Frontal cortex (tissue), 4 donors: ENCODE measurements around the gene ZKSCAN7. TPM values are rescaled to one million over a fixed set of nuclear protein-coding genes. Genes with fewer than 3 reads are reported as not detected.
"Not testable (repeated sequence)": the region's sequence is repeated elsewhere in the genome, so short reads cannot be mapped to it uniquely, and the experiment has no call there.

Experiments used
- DNase-seq, 2 donors: peaks; one replicate each; pipeline ENCODE4 v3.0.0; 2012; ENCODE audit warnings: low spot score in 2 of 2
- FAIRE-seq: peaks from 2 replicates; lab custom pipeline; 2012; peaks lifted over from hg19 to GRCh38; lab: Jason Lieb, UNC
- total RNA-seq: library from RNA; depleted of rRNA; stranded (reverse); fragments of >200 nt; gene quantifications from one replicate; pipeline ENCODE4 v1.2.3, GENCODE V29; 2014
- donor health status: control.
- donor health status: control.
- donor health status: control.

ZKSCAN7 gene
- total RNA-seq, 1 donor from 2014 or later, result 30.2 TPM

DNA sequence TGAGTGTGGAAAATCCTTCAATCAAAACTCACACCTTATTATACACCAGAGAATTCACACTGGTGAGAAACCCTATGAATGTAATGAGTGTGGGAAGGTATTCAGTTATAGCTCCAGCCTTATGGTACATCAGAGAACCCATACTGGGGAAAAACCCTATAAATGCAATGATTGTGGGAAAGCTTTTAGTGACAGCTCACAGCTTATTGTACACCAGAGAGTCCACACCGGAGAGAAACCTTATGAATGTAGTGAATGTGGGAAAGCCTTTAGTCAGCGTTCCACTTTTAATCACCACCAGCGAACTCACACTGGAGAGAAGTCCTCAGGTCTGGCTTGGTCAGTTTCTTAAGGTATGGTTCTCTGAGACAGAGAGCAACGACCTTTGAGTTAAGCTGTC lies 16.0 kb downstream of the ZKSCAN7 start:
- no peak for DNase-seq
- no peak for FAIRE-seq

DNA sequence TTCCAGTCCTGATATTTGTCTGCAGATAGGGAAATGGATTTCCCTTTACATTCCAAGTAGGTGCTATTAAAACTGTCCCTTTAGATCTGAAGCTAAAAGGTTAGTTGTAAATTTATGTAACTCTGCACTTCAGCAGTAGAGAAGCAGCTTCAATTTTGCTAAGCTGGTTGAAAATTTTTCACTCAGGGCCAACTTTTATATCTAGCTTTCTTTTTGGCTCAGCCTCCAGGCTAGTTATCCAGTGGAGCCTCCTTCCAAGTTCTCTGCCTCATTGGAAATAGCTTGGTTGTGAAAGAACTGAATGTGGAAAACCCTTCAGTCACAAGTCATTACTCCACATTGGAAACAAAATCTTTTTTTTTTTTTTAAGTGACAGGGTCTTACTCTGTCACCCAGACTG lies 21.6 kb downstream of the ZKSCAN7 start:
- DNase-seq (no peak), FAIRE-seq (no peak)

DNA sequence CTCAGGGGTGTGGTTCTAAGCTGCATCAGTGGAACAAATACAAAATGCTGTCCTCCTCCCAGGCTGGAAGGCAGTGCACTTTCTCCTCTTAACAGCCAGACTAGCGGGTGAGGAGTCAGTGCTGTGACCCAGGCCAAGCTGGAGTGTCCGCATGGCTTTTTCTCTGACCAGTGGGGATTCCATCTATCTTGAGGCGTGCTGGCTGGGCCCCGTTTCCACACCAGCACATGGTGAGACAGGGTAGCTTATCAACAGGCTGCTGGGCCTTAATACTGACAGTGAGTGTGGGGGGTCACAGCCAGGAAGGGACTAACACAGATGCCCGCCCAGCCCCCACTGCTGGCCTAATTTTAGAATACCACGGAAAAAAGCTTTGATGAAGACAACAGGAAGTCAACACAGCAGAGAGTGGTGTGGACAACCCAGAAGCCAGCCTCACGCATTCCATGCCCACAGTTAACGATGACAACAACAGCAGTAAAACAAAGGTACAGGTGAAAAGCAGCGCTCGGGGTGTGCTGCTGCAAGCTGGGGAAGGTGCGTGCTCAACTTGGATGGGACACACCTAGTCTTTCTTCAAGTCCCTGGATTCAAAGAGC lies 22.5 kb downstream of the ZKSCAN7 start:
- not testable (repeated sequence) for DNase-seq, FAIRE-seq

DNA sequence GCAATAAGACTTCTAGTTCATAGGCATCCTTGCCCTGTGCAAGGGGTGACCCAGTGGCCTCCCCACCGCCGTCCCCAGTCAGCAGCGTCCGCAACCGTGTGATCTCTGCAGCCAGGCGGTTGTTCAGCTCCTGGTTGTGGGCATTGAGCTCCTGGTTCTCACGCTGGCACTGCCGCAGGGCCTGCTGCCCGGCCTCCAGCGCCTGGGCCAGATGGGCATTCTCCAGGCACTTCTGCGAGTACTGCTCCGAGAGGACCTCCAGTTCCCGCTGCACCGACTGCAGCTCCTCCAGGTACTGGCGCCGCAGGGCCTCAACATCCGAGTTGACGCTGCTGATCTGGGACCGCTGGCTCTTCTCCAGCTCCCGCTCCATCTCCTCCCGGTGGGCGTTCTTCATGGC lies 23.3 kb downstream of the ZKSCAN7 start:
- DNase-seq, FAIRE-seq: not testable (repeated sequence)

DNA sequence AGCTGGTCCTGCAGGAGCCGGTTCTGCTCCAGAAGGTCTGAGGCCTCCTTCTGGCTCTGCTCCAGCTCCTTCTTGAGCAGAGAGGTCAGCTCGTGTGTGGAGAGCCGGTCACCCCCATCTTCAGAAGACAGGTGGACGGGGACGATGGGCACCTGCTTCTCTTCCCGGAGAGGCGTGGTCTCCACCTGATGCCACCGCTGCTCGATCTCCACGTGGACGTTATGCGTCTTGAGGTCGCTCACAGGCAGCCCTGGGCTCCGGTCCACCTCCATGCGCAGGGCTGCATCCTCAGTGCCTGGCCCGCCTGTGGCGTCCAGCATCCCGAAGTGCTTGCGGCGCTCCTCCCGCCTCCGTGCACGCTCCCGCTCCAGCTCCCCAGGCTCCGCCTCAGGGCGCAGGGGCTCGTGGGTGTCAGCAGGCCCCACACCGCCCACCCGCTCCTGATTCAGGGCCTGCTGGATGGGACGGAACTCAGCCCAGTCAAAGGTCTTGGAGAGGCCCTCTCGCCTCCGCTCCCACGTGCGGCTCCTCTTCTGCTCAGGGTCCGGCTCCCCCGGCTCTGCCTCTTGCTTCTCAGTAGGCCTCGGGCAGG lies 24.0 kb downstream of the ZKSCAN7 start:
- not testable (repeated sequence) for FAIRE-seq

DNA sequence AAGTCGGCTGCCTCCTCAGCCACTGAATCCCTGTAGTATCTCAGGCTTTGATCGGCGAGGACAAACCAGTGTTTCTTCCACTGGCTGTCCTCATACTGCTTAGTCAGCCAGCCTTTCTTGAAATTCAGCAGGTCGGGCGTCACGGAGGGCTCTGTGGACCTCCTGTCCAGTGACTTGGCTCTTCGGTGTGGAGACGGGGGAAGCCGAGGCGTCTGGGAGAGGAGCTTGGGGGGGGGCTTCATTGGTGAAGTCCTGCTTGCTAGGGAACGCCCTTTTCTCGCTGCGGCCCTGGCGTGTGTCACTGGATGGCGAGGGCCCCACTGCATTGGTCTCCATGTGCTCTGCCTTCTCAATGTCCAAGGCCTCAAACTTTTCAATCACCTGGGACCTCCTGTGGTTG lies 24.8 kb downstream of the ZKSCAN7 start:
- not testable (repeated sequence) for DNase-seq, FAIRE-seq

More for the DNA sequence above, 24.0 kb downstream of the ZKSCAN7 start:
- not testable (repeated sequence) for DNase-seq

DNA sequence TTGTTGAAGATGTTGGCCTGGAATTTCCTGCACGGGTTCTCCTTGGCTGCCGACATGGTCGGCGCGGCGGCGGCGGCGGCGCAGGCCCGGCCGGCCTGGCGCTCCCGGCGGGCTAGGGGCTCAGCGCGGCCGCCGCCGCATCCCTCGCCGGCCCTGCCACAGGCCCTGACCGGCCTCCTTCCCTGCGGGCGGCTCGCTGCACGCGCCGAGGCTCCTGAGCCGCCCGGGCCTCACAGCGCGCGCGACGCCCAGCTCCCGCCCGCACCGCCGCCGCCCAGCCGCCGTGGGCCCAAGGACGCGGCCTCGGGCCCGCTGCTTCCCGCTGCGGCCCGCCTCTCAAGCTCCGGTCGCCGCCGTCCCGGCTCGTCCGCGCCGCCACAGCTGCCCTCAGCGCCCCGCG lies 26.0 kb downstream of the ZKSCAN7 start:
- not testable (repeated sequence) for DNase-seq

DNA sequence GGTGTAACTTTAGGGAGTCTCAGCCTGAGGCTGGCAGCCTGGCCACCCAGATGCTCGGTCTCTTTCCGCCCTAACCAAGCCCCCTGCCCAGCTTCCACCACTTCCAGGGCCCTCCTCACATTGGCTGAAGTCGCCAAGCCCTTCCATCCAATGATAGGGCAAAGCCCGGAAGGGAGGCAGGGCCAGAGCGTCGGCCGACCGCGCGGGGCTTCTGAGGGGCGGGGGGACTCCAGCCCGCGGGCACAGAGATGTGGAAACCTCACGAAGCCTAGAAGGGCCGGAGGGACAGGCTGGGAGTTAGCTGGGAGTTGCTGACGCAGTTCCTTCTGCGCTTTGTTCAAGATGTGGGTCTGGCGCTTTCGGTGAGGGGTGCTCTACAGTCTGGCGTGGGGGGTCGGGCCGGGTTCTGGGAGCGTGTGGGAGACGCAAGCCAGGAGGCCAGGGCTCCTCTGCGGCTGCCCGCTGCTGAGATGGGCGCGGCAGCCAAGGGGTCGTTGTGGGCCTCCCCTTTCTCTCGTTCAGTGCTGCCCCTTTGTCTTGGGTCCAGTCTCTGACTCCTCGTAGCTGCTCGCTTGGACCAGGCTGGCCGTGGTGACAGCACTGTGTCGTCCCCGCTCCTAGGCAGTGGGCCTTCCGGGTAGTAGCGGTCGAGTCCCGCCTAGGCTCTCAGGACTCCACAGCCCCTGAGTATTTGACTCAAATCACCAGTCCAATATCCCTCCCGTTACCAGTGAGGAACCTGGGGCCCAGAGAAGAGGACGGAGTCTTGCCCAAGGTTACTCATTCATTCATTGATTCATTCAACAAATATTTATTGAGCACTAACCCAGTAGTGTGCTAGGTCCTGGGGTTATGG lies 29.9 kb downstream of the ZKSCAN7 start, which contains the start of gene ZNF660:
Gene ZNF660, plus strand, starts transcription at position 319 of the 856 bp plus-strand sequence. CDS start 9,230 bp downstream, outside the sequence.
- DNase-seq (peak; percentile 67 to 84), FAIRE-seq (no peak)

More for the DNA sequence above, 26.0 kb downstream of the ZKSCAN7 start:
- not testable (repeated sequence) for FAIRE-seq

DNA sequence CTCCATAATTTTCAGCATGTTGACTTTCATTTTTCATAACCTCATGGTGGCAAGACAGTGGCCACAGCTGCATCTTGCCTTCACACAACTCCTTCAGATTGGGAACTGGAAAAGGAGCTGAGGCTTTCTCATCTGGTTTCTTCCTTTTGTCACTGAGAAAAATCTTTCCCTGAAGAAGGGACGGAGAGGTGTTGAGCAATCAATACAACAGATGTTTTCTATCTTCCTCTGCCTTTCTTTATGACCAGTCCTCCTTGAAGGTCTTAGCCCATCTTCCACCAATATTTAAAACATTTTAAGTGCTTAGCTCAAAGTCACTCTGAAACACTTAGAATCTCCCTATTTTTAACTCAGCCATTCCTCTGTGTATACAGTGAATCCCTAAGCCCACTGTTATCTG lies 41.6 kb downstream of the ZKSCAN7 start:
- DNase-seq (no peak), FAIRE-seq (no peak)

DNA sequence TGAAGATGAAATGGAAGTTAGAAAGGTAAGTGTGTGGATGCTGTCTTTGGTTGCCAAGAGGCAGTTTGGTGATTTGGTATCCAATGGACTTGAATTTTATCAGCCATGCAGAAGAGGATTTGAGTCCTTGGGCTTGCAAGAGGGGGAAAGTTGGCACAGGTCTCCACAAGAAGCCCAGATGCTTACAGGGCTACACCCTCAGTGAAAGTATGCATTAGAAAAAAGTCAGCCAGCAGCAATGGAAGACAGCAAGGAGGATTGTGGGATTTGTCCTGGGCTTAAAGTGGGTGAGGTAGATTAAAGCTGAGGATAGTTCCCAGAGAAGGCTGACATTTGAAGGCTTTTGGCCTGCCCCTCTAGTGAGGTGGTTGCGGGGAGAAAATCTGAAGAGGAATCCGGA lies 46.8 kb downstream of the ZKSCAN7 start:
- no peak for DNase-seq
- no peak for FAIRE-seq

DNA sequence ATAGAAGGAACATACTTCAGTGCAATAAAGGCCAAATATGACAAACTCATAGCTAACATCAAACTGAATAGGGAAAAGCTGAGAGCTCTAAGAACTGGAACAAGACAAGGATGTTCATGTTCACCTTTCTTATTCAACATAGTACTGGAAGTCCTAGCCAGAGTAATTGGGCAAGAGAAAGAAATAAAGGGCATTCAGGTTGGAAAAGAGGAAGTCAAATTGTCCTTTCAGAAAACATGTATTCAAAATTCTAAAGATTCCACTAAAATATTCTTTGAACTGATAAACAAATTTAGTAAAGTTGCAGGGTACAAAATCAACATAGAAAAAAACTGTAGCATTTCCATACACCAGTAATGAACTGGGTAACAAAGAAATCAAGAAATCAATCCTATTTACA lies 57.7 kb downstream of the ZKSCAN7 start:
- FAIRE-seq, result no peak
- DNase-seq, result no peak

Other genes starting within 250 kb of the ZKSCAN7 start
- gene TCAIM, start 216.4 kb upstream of the ZKSCAN7 start, total RNA-seq, result 52.2 TPM
- 29.3 TPM for gene ZNF445, start 77.5 kb upstream of the ZKSCAN7 start, total RNA-seq
- 11.8 TPM for gene ZNF660, start 29.8 kb downstream of the ZKSCAN7 start, total RNA-seq
- gene ZNF197, start 69.8 kb downstream of the ZKSCAN7 start, total RNA-seq, result 62.4 TPM
- 22.4 TPM for gene ZNF35, start 93.5 kb downstream of the ZKSCAN7 start, total RNA-seq
- 14.3 TPM for gene ZNF502, start 157.5 kb downstream of the ZKSCAN7 start, total RNA-seq
- 25.7 TPM for gene ZNF501, start 174.4 kb downstream of the ZKSCAN7 start, total RNA-seq
- 33.8 TPM for gene KIAA1143, start 206.4 kb downstream of the ZKSCAN7 start, total RNA-seq
- 6.9 TPM for gene KIF15, start 206.6 kb downstream of the ZKSCAN7 start, total RNA-seq